HG03342 (cell line): Measurements from ENCODE around the gene RNU6-1.

ENCODE experiments used
- ATAC-seq: cut with Tn5 transposase; IDR thresholded peaks from one replicate; pipeline ENCODE4 v1.9.1; 2021; ENCODE audit warnings: mild to moderate bottlenecking, moderate library complexity; ENCODE audit not compliant: unreplicated experiment

The RNU6-1 gene

GRCh38 chr15:67803996-67804843, 35.6 kb downstream of the RNU6-1 start:
- ATAC-seq: no peak

GRCh38 chr15:67803299-67803698, 36.5 kb downstream of the RNU6-1 start:
- ATAC-seq: no peak

GRCh38 chr15:67801926-67802914, 37.6 kb downstream of the RNU6-1 start:
- no peak for ATAC-seq

- ATAC-seq: no peak
These were observed 38.7 kb downstream of the RNU6-1 start for GRCh38 chr15:67801142-67801541.

- ATAC-seq: no peak
These were observed 40.0 kb downstream of the RNU6-1 start for GRCh38 chr15:67799801-67800205.

- no peak for ATAC-seq
These were observed 43.4 kb downstream of the RNU6-1 start for GRCh38 chr15:67796196-67797127.

- no peak for ATAC-seq
These were observed 44.8 kb downstream of the RNU6-1 start for GRCh38 chr15:67794832-67795574.

GRCh38 chr15:67792250-67792942, 47.4 kb downstream of the RNU6-1 start:
- no peak for ATAC-seq

- ATAC-seq: no peak
These were observed 49.1 kb downstream of the RNU6-1 start for GRCh38 chr15:67790610-67791319.
